ENCODE data around the gene VASP. TPM values are rescaled to one million over a fixed set of nuclear protein-coding genes. Genes with fewer than 3 reads are reported as not detected.

VASP gene
- polyA plus RNA-seq, 1 donor from 2014 or later, result 6.1 TPM

DNA sequence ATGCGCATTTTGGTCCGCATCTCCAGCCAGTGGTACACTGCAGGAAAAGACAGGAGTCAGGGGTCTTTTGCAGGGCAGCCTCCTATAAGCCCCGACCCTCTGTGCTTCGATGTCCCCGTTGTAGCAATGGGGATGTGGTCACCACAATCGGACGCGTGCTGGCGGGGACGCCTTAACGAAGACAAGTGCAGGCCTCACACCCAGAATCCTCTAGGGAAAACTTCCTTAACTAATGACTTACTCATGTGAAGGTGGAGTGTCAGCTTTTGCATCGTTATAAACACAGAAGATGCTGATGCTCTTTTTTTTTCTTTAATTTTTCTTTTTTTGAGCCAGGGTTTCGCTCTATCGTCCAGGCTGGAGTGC is 22.1 kb downstream of the VASP start:
- Histone ChIP-seq H3K4me2 (ENCODE audit: low read length) (no peak overlapping the region), H4K20me1 (ENCODE audit: insufficient read depth) (no peaks in the 10 kb centered on the region), H3K36me3 (ENCODE audit: insufficient read depth, low read length) (no peaks in the 10 kb centered on the region), H3K9me3 (ENCODE audit: low read length) (no peaks in the 10 kb centered on the region), H3K9me2 (ENCODE audit: insufficient read depth, low read length) (no peaks in the 10 kb centered on the region), H3K4me3 (ENCODE audit: low read length) (peak overlapping the region; percentile 63), H3F3A (ENCODE audit: insufficient read depth, low read length, poor library complexity, severe bottlenecking) (no peaks in the 10 kb centered on the region), H3K9ac (ENCODE audit: low read length) (peak overlapping the region; percentile 31), H3K79me2 (replicated peaks; ENCODE audit: insufficient read depth, low read length) (no peaks in the 10 kb centered on the region), H3K27me3 (ENCODE audit: insufficient read depth, low read depth, low read length) (peaks cover 8% of the 10 kb centered on the region), H2AFZ (ENCODE audit: low read depth, low read length) (no peak overlapping the region), H3K27ac (ENCODE audit: low read length) (no peak overlapping the region)
- TF ChIP-seq SMC3 (conservative IDR thresholded peaks at IDR 0.05; ENCODE audit: poor library complexity) (no peak), MXI1 (conservative IDR thresholded peaks at IDR 0.05; ENCODE audit: poor library complexity, severe bottlenecking) (no peak), POLR2AphosphoS5 (IDR thresholded peaks at IDR 0.05) (no peak)

DNA sequence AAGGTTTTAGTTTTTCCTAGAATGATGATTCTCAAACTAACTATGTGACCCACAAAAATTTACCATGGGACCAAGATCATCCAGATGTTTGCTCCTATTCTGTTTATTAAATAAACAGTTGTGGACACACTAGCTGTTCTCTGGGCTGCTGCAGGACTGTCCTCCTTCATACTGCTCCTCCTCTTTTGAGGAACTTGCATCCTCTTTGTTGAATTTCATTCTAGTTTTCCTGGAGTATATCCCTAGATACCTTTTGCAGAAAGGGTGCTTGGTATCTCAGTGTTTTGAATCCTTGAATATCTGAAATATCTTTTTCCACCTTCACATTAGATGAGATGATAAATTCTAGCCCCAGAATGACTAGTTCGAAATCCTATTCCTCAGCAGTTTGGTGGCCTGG is 24.1 kb downstream of the VASP start:
- no peak for TF ChIP-seq RAD21 (conservative IDR thresholded peaks at IDR 0.05)
- TF ChIP-seq EP300 (conservative IDR thresholded peaks at IDR 0.05; ENCODE audit: poor library complexity, severe bottlenecking), result no peak
- no peak for TF ChIP-seq SMC3 (conservative IDR thresholded peaks at IDR 0.05; ENCODE audit: poor library complexity)
- TF ChIP-seq, protein P1, sequence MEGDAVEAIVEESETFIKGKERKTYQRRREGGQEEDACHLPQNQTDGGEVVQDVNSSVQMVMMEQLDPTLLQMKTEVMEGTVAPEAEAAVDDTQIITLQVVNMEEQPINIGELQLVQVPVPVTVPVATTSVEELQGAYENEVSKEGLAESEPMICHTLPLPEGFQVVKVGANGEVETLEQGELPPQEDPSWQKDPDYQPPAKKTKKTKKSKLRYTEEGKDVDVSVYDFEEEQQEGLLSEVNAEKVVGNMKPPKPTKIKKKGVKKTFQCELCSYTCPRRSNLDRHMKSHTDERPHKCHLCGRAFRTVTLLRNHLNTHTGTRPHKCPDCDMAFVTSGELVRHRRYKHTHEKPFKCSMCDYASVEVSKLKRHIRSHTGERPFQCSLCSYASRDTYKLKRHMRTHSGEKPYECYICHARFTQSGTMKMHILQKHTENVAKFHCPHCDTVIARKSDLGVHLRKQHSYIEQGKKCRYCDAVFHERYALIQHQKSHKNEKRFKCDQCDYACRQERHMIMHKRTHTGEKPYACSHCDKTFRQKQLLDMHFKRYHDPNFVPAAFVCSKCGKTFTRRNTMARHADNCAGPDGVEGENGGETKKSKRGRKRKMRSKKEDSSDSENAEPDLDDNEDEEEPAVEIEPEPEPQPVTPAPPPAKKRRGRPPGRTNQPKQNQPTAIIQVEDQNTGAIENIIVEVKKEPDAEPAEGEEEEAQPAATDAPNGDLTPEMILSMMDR (IDR thresholded peaks at IDR 0.05; ENCODE audit: poor library complexity, severe bottlenecking), result no peak
- no peak for TF ChIP-seq MXI1 (conservative IDR thresholded peaks at IDR 0.05; ENCODE audit: poor library complexity, severe bottlenecking)
- no peak for TF ChIP-seq POLR2AphosphoS5 (IDR thresholded peaks at IDR 0.05)
- no peak for TF ChIP-seq EZH2 (IDR thresholded peaks at IDR 0.05; ENCODE audit: borderline replicate concordance, insufficient read depth, low read length, poor library complexity, severe bottlenecking)
- TF ChIP-seq, protein P2, sequence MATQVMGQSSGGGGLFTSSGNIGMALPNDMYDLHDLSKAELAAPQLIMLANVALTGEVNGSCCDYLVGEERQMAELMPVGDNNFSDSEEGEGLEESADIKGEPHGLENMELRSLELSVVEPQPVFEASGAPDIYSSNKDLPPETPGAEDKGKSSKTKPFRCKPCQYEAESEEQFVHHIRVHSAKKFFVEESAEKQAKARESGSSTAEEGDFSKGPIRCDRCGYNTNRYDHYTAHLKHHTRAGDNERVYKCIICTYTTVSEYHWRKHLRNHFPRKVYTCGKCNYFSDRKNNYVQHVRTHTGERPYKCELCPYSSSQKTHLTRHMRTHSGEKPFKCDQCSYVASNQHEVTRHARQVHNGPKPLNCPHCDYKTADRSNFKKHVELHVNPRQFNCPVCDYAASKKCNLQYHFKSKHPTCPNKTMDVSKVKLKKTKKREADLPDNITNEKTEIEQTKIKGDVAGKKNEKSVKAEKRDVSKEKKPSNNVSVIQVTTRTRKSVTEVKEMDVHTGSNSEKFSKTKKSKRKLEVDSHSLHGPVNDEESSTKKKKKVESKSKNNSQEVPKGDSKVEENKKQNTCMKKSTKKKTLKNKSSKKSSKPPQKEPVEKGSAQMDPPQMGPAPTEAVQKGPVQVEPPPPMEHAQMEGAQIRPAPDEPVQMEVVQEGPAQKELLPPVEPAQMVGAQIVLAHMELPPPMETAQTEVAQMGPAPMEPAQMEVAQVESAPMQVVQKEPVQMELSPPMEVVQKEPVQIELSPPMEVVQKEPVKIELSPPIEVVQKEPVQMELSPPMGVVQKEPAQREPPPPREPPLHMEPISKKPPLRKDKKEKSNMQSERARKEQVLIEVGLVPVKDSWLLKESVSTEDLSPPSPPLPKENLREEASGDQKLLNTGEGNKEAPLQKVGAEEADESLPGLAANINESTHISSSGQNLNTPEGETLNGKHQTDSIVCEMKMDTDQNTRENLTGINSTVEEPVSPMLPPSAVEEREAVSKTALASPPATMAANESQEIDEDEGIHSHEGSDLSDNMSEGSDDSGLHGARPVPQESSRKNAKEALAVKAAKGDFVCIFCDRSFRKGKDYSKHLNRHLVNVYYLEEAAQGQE (IDR thresholded peaks at IDR 0.05; ENCODE audit: borderline replicate concordance), result no peak
- TF ChIP-seq TAF1 (IDR thresholded peaks at IDR 0.05; ENCODE audit: low read depth), result no peak
- no peaks in the 10 kb centered on the region for H3K36me3 ChIP-seq (ENCODE audit: insufficient read depth, low read length)
- no peaks in the 10 kb centered on the region for H3K9me2 ChIP-seq (ENCODE audit: insufficient read depth, low read length)

DNA sequence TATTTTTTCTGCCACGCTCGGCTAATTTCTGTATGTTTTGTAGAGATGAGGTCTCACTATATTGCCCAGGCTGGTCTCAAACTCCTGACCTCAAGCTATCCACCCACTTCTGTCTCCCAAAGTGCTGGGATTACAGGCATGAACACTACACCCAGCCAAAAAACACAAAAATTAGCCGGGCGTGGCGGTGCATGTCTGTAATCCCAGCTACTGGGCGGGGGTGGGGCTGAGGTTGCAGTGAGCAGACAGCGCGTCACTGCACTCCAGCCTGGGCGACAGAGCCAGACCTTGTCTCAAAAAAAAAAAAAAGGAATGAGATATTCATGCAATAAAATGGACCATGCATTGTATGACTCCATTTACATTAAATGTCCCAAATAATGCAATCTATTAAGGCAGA is 32.2 kb downstream of the VASP start:
- Histone ChIP-seq H3K36me3 (ENCODE audit: insufficient read depth, low read length) (no peaks in the 10 kb centered on the region), H3K79me2 (replicated peaks; ENCODE audit: insufficient read depth, low read length) (no peaks in the 10 kb centered on the region), H4K20me1 (ENCODE audit: insufficient read depth) (no peaks in the 10 kb centered on the region), H3K9ac (ENCODE audit: low read length) (no peak overlapping the region), H3K9me3 (ENCODE audit: low read length) (no peaks in the 10 kb centered on the region), H3K4me2 (ENCODE audit: low read length) (no peak overlapping the region), H3K4me3 (ENCODE audit: low read length) (no peak overlapping the region), H3K9me2 (ENCODE audit: insufficient read depth, low read length) (no peaks in the 10 kb centered on the region), H3K27ac (ENCODE audit: low read length) (no peak overlapping the region), H3K27me3 (ENCODE audit: insufficient read depth, low read depth, low read length) (no peaks in the 10 kb centered on the region), H2AFZ (ENCODE audit: low read depth, low read length) (no peak overlapping the region), H3F3A (ENCODE audit: insufficient read depth, low read length, poor library complexity, severe bottlenecking) (no peaks in the 10 kb centered on the region)
- TF ChIP-seq, protein P2 (IDR thresholded peaks at IDR 0.05; ENCODE audit: borderline replicate concordance), result no peak
- TF ChIP-seq EZH2 (IDR thresholded peaks at IDR 0.05; ENCODE audit: borderline replicate concordance, insufficient read depth, low read length, poor library complexity, severe bottlenecking) (no peak), POLR2AphosphoS5 (IDR thresholded peaks at IDR 0.05) (no peak), TAF1 (IDR thresholded peaks at IDR 0.05; ENCODE audit: low read depth) (no peak), SMC3 (conservative IDR thresholded peaks at IDR 0.05; ENCODE audit: poor library complexity) (no peak), EP300 (conservative IDR thresholded peaks at IDR 0.05; ENCODE audit: poor library complexity, severe bottlenecking) (no peak), RAD21 (conservative IDR thresholded peaks at IDR 0.05) (no peak), MXI1 (conservative IDR thresholded peaks at IDR 0.05; ENCODE audit: poor library complexity, severe bottlenecking) (no peak)
- TF ChIP-seq, protein P1 (IDR thresholded peaks at IDR 0.05; ENCODE audit: poor library complexity, severe bottlenecking), result no peak

More for the DNA sequence above, 24.1 kb downstream of the VASP start:
- Histone ChIP-seq H2AFZ (ENCODE audit: low read depth, low read length) (no peak overlapping the region), H4K20me1 (ENCODE audit: insufficient read depth) (no peaks in the 10 kb centered on the region), H3K27ac (ENCODE audit: low read length) (no peak overlapping the region), H3K4me3 (ENCODE audit: low read length) (no peak overlapping the region), H3K4me2 (ENCODE audit: low read length) (no peak overlapping the region), H3K79me2 (replicated peaks; ENCODE audit: insufficient read depth, low read length) (no peaks in the 10 kb centered on the region), H3K9ac (ENCODE audit: low read length) (no peak overlapping the region), H3K27me3 (ENCODE audit: insufficient read depth, low read depth, low read length) (peaks cover 8% of the 10 kb centered on the region), H3F3A (ENCODE audit: insufficient read depth, low read length, poor library complexity, severe bottlenecking) (no peaks in the 10 kb centered on the region), H3K9me3 (ENCODE audit: low read length) (no peaks in the 10 kb centered on the region)
